ENCODE data around the gene PHACTR1. TPM values are rescaled to one million over a fixed set of nuclear protein-coding genes. Genes with fewer than 3 reads are reported as not detected.
A peak's percentile ranks its signal among the peaks of the same experiment; 100 is the strongest.

The PHACTR1 gene
- polyA plus RNA-seq, 1 of the 3 experiments (the other 2 are of a cell fraction), result 0.12 TPM

DNA sequence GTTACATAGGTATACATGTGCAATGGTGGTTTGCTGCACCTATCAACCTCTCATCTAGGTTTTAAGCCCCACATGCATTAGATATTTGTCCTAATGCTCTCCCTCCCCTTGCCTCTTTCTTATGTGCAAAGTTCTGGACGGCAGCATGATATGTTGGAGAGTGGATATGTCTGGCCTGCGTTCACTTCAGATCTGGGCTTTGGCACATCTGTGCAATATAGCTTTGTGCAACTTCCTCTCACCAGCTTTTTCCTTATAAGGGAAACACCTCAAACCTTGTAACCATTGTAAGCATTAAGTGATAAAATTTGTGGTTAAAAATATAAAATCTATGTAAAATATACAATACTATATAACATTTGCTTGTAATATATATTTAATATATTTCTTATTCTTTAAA is 288.0 kb downstream of the PHACTR1 start (continued):
- TF ChIP-seq SMC3 (IDR thresholded peaks at IDR 0.05; ENCODE audit: low read depth, low read length) (no peak), ELF1 (IDR thresholded peaks at IDR 0.05) (no peak), RXRA (IDR thresholded peaks at IDR 0.05; ENCODE audit: borderline replicate concordance, low read depth) (no peak), SIN3A (IDR thresholded peaks at IDR 0.05; ENCODE audit: borderline replicate concordance, low read depth, low read length) (no peak)

DNA sequence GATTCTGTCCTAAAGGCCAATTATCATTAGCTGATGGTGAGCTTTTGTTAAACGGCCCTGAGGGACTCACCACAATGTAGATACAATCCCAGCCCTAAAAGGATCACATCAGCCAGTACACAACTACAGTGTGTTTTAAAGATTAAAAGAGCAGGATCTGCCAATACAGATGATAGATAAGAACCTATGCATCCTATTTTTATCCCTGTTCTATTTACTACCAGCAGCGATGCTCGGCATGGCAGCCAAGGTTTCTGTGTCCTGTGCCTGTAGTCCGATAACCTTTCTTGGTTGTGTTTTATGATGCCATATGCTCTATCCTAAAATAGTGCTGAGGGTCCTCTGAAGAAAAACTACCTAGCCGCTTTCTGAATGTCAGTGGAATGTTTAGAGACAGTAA is 289.4 kb downstream of the PHACTR1 start:
- no peaks in the 10 kb centered on the region for H3K9me2 ChIP-seq
- H3K4me3 ChIP-seq (ENCODE audit: low read depth in 2 of 2, low read length in 1 of 2), result no peak overlapping the region
- H3F3A ChIP-seq (replicated peaks; ENCODE audit: insufficient read depth), result no peaks in the 10 kb centered on the region
- TF ChIP-seq GATA2 (CRISPR knock-in tag; IDR thresholded peaks at IDR 0.05) (peak; percentile 79), FOSL2 (IDR thresholded peaks at IDR 0.05; ENCODE audit: borderline replicate concordance, low read depth) (no peak)
- H3K79me2 ChIP-seq (ENCODE audit: insufficient read depth), result no peaks in the 10 kb centered on the region
- CTCF ChIA-PET, result interaction anchor here (0.6 to 3.0 kb wide), 3 partner anchors 95 to 610 kb away, joined by 3 to 9 read pairs (median 4); no protein-coding TSS in a partner anchor
- H3K9ac ChIP-seq, result no peak overlapping the region
- H3K27ac ChIP-seq (ENCODE audit: low read depth in 2 of 2, low read length in 1 of 2), result peak overlapping the region in 1 of 2 experiments; percentile 64; a peak in 2 of 4 replicates
- no peaks in the 10 kb centered on the region for H3K9me3 ChIP-seq
- H3K4me2 ChIP-seq, result no peak overlapping the region
- no peak overlapping the region for H2AFZ ChIP-seq (ENCODE audit: low read depth)
- WGBS (ENCODE audit: low lambda C conversion rate), result 50% methylated on average over 5 of the region's 5 CpGs
- no peaks in the 10 kb centered on the region for H3K27me3 ChIP-seq (ENCODE audit: insufficient read depth)
- H3K36me3 ChIP-seq (replicated peaks in 1 of 2; ENCODE audit: control insufficient read depth in 1 of 2, insufficient read depth in 2 of 2, low read length in 1 of 2), result no peaks in the 10 kb centered on the region
- H3K4me1 ChIP-seq (ENCODE audit: control insufficient read depth in 1 of 2, insufficient read depth in 2 of 2, low read depth in 1 of 2, low read length in 1 of 2), result peaks cover 0 to 16% of the 10 kb centered on the region in 2 experiments; a peak in 2 of 4 replicates
- POLR2A ChIA-PET, result no interaction called here
- DNase-seq, result peak; percentile 49
- H4K20me1 ChIP-seq (ENCODE audit: insufficient read depth), result no peaks in the 10 kb centered on the region

DNA sequence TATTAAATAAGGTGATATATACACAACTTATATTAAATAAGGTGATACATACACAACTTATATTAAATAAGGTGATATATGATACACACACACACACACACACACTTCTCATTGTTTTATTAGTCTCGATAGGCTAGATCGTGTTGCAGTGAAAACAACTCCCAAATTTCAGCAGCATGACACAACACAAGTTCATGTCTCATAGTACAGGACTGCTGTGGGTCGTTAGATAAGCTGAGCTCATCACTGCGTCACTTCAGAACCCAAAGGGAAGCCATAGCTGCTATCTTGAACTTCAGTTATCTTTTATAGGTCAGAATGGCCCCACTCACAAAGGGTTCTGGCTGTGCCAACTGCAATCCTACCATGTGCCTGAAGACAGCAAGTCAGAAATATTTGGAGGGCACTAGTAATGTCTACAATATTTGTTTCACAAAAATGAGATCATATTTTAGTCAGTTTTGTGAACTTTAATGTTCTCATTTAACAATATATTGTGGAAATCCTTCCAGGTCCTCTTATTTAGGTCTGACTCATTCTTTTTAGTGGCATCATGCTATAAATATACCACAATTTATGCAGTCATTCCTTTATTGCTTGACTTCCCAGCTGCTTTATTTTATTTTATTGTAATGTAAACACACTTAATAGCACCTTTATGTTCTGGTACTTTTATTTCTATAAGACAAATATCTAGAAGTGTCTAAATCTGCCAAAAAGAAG is 290.2 kb downstream of the PHACTR1 start:
- Histone ChIP-seq H3K9ac (no peak overlapping the region), H3K4me2 (no peak overlapping the region), H3K4me3 (ENCODE audit: low read depth in 2 of 2, low read length in 1 of 2) (no peak overlapping the region), H3K4me1 (ENCODE audit: control insufficient read depth in 1 of 2, insufficient read depth in 2 of 2, low read depth in 1 of 2, low read length in 1 of 2) (peaks cover 0 to 16% of the 10 kb centered on the region in 2 experiments; a peak in 2 of 4 replicates), H3F3A (replicated peaks; ENCODE audit: insufficient read depth) (no peaks in the 10 kb centered on the region), H3K9me2 (no peaks in the 10 kb centered on the region), H3K9me3 (no peaks in the 10 kb centered on the region), H3K27ac (ENCODE audit: low read depth in 2 of 2, low read length in 1 of 2) (no peak overlapping the region), H3K79me2 (ENCODE audit: insufficient read depth) (no peaks in the 10 kb centered on the region), H4K20me1 (ENCODE audit: insufficient read depth) (no peaks in the 10 kb centered on the region), H3K36me3 (replicated peaks in 1 of 2; ENCODE audit: control insufficient read depth in 1 of 2, insufficient read depth in 2 of 2, low read length in 1 of 2) (no peaks in the 10 kb centered on the region), H2AFZ (ENCODE audit: low read depth) (no peak overlapping the region), H3K27me3 (ENCODE audit: insufficient read depth) (peaks cover 3% of the 10 kb centered on the region; the same call in 1 of the 2 replicates)
- WGBS (ENCODE audit: low lambda C conversion rate), result 55% methylated on average over 4 of the region's 4 CpGs
- CTCF ChIA-PET, result interaction anchor here (0.6 to 3.0 kb wide), 2 partner anchors 96 to 609 kb away, joined by 4 to 9 read pairs; no protein-coding TSS in a partner anchor
- no peak for DNase-seq
- no peak for TF ChIP-seq GABPA (IDR thresholded peaks at IDR 0.05; ENCODE audit: low read depth)
- no peak for TF ChIP-seq ELF1 (IDR thresholded peaks at IDR 0.05)
- no peak for TF ChIP-seq FOSL2 (IDR thresholded peaks at IDR 0.05; ENCODE audit: borderline replicate concordance, low read depth)
- TF ChIP-seq RXRA (IDR thresholded peaks at IDR 0.05; ENCODE audit: borderline replicate concordance, low read depth), result no peak
- no peak for TF ChIP-seq TAF1 (IDR thresholded peaks at IDR 0.05; ENCODE audit: borderline replicate concordance, low read depth, low read length)
- no peak for TF ChIP-seq POLR2AphosphoS5 (IDR thresholded peaks at IDR 0.05; ENCODE audit: low read depth, low read length)
- no peak for TF ChIP-seq TEAD4 (IDR thresholded peaks at IDR 0.05; ENCODE audit: borderline replicate concordance, insufficient read depth)
- TF ChIP-seq FOXJ3 (CRISPR knock-in tag; IDR thresholded peaks at IDR 0.05), result no peak
- TF ChIP-seq MEF2A (IDR thresholded peaks at IDR 0.05; ENCODE audit: borderline replicate concordance, low read depth), result no peak
- TF ChIP-seq, protein P1, sequence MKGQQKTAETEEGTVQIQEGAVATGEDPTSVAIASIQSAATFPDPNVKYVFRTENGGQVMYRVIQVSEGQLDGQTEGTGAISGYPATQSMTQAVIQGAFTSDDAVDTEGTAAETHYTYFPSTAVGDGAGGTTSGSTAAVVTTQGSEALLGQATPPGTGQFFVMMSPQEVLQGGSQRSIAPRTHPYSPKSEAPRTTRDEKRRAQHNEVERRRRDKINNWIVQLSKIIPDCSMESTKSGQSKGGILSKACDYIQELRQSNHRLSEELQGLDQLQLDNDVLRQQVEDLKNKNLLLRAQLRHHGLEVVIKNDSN (IDR thresholded peaks at IDR 0.05; ENCODE audit: borderline replicate concordance, low read depth), result no peak
- no peak for TF ChIP-seq NRF1 (IDR thresholded peaks at IDR 0.05; ENCODE audit: low read depth, low read length)
- TF ChIP-seq, protein P2, sequence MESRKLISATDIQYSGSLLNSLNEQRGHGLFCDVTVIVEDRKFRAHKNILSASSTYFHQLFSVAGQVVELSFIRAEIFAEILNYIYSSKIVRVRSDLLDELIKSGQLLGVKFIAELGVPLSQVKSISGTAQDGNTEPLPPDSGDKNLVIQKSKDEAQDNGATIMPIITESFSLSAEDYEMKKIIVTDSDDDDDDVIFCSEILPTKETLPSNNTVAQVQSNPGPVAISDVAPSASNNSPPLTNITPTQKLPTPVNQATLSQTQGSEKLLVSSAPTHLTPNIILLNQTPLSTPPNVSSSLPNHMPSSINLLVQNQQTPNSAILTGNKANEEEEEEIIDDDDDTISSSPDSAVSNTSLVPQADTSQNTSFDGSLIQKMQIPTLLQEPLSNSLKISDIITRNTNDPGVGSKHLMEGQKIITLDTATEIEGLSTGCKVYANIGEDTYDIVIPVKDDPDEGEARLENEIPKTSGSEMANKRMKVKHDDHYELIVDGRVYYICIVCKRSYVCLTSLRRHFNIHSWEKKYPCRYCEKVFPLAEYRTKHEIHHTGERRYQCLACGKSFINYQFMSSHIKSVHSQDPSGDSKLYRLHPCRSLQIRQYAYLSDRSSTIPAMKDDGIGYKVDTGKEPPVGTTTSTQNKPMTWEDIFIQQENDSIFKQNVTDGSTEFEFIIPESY (IDR thresholded peaks at IDR 0.05; ENCODE audit: borderline replicate concordance, low read depth), result no peak
- no peak for TF ChIP-seq SIN3A (IDR thresholded peaks at IDR 0.05; ENCODE audit: borderline replicate concordance, low read depth, low read length)
- POLR2A ChIA-PET, result no interaction called here

Data from SK-N-SH (cell line).